Peyer's patch (tissue), 4 donors: Measurements from ENCODE around the gene BCAR1.

Source experiments
- CTCF ChIP-seq, 6 experiments: fragments of 450-650 bp in 4 of 6; fragments of 200-600 bp in 2 of 6; sonication (generic) in 1 of 6; IDR thresholded peaks; one replicate each; pipeline ENCODE4 v1.5.1; 2017 to 2019; ENCODE audit warnings: antibody characterized with exemption in 6 of 6, mild to moderate bottlenecking in 3 of 6, moderate library complexity in 1 of 6
- POLR2A ChIP-seq, 2 donors: fragments of 450-650 bp; IDR thresholded peaks; one replicate each; pipeline ENCODE4 v1.5.1; 2017; ENCODE audit warnings: antibody characterized with exemption in 2 of 2, mild to moderate bottlenecking in 2 of 2, moderate library complexity in 2 of 2

- TF ChIP-seq POLR2A (IDR thresholded peaks at IDR 0.05) = no peak
- TF ChIP-seq CTCF (IDR thresholded peaks at IDR 0.05) = no peak
Observed at GRCh38 chr16:75282466-75283281, 31.2 kb upstream of the BCAR1 start.
